Measurements from ENCODE around the gene IFT20. TPM values are rescaled to one million over a fixed set of nuclear protein-coding genes. Genes with fewer than 3 reads are reported as not detected.

The IFT20 gene
- total and polyA plus RNA-seq, 2 of the 13 experiments (the other 11 are each of a cell fraction or from before 2014, with no cell fraction given) = 28.0 to 37.8 TPM

GRCh38 chr17:28338056-28338768 lies 2.9 kb upstream of the IFT20 start:
- H3K79me2 ChIP-seq (ENCODE audit: insufficient read depth, low read length) = peaks cover 44% of the 10 kb centered on the region
- no peak overlapping the region for H3K9ac ChIP-seq (ENCODE audit: insufficient read depth, low read depth, low read length)
- FAIRE-seq = no peak
- CTCF ChIA-PET (ENCODE audit: low intra/inter-chr PET ratio, low total read pairs) = no interaction called here
- BruUV-seq (replicated peaks) = no TSS peak
- H3K9me3 ChIP-seq (ENCODE audit: low read length) = no peaks in the 10 kb centered on the region
- no peaks in the 10 kb centered on the region; a peak in 1 of 5 replicates for H3K27me3 ChIP-seq (ENCODE audit: control insufficient read depth in 1 of 2, insufficient read depth in 2 of 2, low read length in 2 of 2)
- DNase-seq (ENCODE audit: low spot score) = no peak
- no peak overlapping the region for H3K4me3 ChIP-seq (replicated peaks in 1 of 3; ENCODE audit: insufficient read depth in 1 of 3, low read depth in 2 of 3, low read length in 3 of 3)
- in situ Hi-C loops (cut with HindIII; ENCODE audit: extremely low pct_ligation_motif_present, low pct_unique_long_range_greater_than_20kb) (no loop called here), intact Hi-C loops (cut with micrococcal nuclease; ENCODE audit: unreplicated experiment) (no loop called here)
- ATAC-seq = no peak
- H3K4me1 ChIP-seq (ENCODE audit: insufficient read depth, low read length) = peaks cover 31% of the 10 kb centered on the region
- no peak overlapping the region for H3K27ac ChIP-seq (ENCODE audit: extremely low read length, insufficient read depth, low read length)
- H2AFZ ChIP-seq (ENCODE audit: low read length) = no peak overlapping the region
- H4K20me1 ChIP-seq (ENCODE audit: insufficient read depth, low read length) = no peaks in the 10 kb centered on the region; the same call in 1 of the 2 replicates
- H3K36me3 ChIP-seq (replicated peaks in 1 of 2; ENCODE audit: control insufficient read depth in 1 of 2, insufficient read depth in 2 of 2, low read length in 2 of 2) = peaks cover 17 to 27% of the 10 kb centered on the region in 2 experiments; a peak in 4 of 5 replicates
- H3K4me2 ChIP-seq (ENCODE audit: low read depth, low read length) = no peak overlapping the region
- WGBS (ENCODE audit: low lambda C conversion rate) = 76% methylated on average over 5 of the region's 5 CpGs
- TF ChIP-seq XRCC5 (optimal IDR thresholded peaks at IDR 0.05; ENCODE audit: low read length) (no peak), ZNF572 (CRISPR knock-in tag; IDR thresholded peaks at IDR 0.05) (no peak), FIP1L1 (IDR thresholded peaks at IDR 0.05; ENCODE audit: borderline replicate concordance, insufficient read depth, low read depth, low read length) (no peak), ZNF274 (CRISPR knock-in tag; IDR thresholded peaks at IDR 0.05) (no peak), CTCF (CRISPR knock-in tag; IDR thresholded peaks at IDR 0.05) (peak; percentile 16; the same call in 1 of the 2 replicates), FLYWCH1 (CRISPR knock-in tag; IDR thresholded peaks at IDR 0.05) (no peak), ESRRA (CRISPR knock-in tag; IDR thresholded peaks at IDR 0.05; ENCODE audit: low read depth) (no peak)
- POLR2A ChIA-PET = interaction anchor here (0.9 kb wide), 1 partner anchor 19 kb away, joined by 3 read pairs; the partner anchor contains the start of gene POLDIP2

Measured in HepG2 (cell line).